ENCODE measurements around the gene NEK2.
"Not testable (repeated sequence)": the region's sequence is repeated elsewhere in the genome, so short reads cannot be mapped to it uniquely, and the experiment has no call there.

NEK2 gene

GRCh38 chr1:211632117-211632807 is 43.2 kb downstream of the NEK2 start:
- no peak for DNase-seq

DNA sequence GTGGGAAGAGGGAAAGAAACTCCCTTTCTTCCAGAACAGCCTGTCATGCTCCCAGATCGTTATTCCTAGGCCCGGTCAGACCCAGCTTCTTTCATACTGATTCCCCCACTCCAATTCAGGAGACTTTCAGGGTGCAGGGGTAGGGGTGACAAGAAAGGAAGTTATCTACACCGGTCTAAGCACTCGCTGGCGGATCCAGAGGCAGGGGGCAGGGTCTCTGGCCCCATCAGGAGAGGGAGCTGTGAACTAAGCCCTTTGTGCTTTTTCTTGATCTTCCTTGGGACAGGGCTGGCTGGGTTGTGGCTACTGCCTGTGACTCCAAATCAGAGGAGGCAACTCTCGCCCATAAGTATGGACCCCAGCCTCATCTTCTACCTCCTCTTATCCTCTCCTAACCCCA is 44.3 kb downstream of the NEK2 start:
- DNase-seq, result no peak

DNA sequence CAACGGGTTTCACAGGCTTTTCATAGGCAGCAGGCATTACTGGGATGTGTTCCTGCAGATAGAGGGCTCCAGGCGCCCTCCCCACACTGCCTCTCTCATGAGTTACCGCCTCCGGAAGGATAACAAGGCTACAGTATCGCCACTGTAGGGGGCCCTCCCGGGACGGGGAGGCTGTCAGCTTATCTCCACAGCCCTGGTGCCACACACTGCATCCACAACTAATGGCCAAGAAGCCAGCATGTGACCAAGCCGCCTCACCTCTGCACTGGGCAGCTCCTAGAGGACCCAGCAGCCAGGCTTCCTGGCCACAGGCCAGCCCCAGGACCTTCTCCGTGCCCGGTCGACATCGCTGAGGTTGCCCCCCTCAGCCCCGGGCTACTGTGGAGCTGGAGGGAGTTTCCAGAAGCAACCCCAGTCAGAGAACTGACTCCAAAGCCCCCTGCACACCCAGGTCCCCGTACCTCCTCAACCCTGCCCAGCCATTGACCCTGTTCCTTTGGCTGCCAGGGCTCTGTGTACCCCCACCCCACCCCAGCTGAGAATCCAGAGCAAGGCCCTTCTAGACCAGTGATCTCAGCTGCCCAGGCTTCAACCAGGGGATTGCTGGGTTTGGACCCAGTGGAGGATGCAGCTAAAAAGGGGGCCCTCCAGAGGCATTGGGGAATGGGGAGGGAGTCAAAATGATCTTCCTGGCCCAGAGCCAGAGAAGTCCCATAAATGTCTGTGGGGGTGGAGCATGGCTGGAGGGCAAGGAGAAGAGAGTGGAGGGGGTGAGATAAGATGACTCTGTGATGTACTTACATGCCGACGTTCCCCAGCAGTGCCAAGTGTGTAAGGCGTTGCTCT is 45.0 kb downstream of the NEK2 start:
- peak; percentile 59 for DNase-seq

GRCh38 chr1:211628417-211628816 is 47.0 kb downstream of the NEK2 start:
- DNase-seq, result no peak

GRCh38 chr1:211627259-211627658 is 48.2 kb downstream of the NEK2 start:
- DNase-seq, result no peak

- not testable (repeated sequence) for DNase-seq
These were observed 49.6 kb downstream of the NEK2 start for GRCh38 chr1:211625866-211626265.

- peak; percentile 14 for DNase-seq
These were observed 50.4 kb downstream of the NEK2 start for GRCh38 chr1:211625040-211625439.

DNA sequence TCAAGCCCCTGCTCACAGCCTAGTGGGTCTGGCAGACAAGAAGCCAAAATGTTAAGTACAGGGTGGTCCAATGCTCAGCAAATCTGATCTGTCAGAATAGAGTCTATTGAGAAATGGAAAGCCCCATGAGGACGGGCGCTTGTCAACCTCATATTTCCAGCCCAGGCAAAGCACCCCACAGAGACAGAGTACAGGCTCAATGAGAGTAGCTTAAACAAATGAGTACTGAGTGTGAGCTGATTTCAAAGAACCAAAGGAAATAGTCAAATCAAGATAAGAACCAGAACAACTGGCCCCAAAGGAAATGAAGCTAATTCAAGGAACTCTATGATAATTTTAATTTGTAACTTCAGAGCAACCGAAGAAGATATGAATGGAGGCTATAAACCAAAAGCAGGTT is 51.9 kb downstream of the NEK2 start:
- DNase-seq, result no peak

- DNase-seq, result no peak
These were observed 53.8 kb downstream of the NEK2 start for GRCh38 chr1:211621447-211622198.

GRCh38 chr1:211620097-211620496 is 55.3 kb downstream of the NEK2 start:
- no peak for DNase-seq

- no peak for DNase-seq
These were observed 56.1 kb downstream of the NEK2 start for GRCh38 chr1:211619033-211619996.

GRCh38 chr1:211616965-211617297 is 58.5 kb downstream of the NEK2 start:
- no peak for DNase-seq

DNA sequence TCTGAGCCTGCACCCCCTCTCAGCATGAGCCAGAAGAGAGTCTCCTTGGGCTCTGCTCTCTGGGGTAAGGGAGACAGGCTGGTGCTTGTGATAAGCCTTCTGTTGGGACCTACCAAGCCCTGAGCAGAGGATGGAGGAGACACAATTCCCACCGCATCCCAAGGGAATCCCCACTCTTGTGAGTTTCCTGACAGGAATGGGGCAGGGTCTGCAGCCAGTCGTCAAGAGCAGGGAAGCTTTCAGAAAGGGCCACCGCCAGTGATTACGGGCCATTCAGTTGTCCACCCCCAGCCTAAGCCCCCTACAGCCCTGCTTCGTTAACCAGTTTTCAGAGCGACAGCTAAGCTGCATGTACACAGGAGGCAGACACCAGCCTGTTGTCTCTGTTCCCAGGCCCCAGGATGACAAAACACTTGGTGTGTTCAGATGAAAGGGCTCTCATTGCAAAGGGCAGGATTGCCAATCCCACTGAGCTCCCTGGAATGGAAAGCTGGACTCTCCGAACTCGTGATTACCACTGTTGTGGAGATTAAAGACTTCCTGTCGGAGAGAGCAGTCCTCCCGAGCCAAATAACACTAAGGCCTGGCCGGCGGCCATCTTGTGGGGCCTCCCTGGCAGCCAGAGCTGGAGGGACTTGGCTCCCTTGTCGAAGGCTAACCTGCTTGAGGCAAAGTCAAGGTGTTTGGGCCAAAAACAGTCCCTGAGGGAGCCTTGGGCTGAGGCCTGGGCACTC is 59.0 kb downstream of the NEK2 start:
- no peak for DNase-seq

DNA sequence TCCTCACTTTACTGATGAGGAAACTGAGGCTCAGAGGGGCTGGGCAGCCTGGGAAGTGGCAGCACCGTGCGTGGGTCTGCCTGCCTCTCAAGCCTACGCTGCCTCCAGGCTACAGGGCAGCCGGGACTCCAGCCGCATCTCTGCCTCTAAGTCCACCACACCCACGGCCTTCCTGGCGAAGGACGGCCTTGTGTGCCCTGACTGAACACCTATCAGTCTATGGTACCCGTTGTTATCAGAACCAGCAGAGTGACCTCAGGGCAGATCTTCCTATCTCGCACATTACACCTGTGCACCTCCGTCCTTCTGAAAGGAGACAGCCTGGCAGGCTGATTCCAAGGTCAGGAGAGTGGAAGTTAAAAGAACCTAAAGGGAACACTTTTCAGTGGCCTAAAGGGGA is 60.8 kb downstream of the NEK2 start:
- DNase-seq, result no peak

GRCh38 chr1:211613951-211614350 is 61.5 kb downstream of the NEK2 start:
- DNase-seq, result no peak

GRCh38 chr1:211613108-211613947 is 62.1 kb downstream of the NEK2 start:
- peak; percentile 72 for DNase-seq

GRCh38 chr1:211612786-211613107 is 62.7 kb downstream of the NEK2 start:
- DNase-seq, result no peak
